DMS53 treated with DMSO at 0.1 percent for 48 hours (cell line): ENCODE measurements around the gene TDRD12.
"Not testable (repeated sequence)": the region's sequence is repeated elsewhere in the genome, so short reads cannot be mapped to it uniquely, and the experiment has no call there.

ENCODE experiments used
- DNase-seq: peaks from one replicate; lab custom pipeline; 2025; ENCODE audit not compliant: unreplicated experiment; lab: John Stamatoyannopoulos, UW

Gene TDRD12

DNA sequence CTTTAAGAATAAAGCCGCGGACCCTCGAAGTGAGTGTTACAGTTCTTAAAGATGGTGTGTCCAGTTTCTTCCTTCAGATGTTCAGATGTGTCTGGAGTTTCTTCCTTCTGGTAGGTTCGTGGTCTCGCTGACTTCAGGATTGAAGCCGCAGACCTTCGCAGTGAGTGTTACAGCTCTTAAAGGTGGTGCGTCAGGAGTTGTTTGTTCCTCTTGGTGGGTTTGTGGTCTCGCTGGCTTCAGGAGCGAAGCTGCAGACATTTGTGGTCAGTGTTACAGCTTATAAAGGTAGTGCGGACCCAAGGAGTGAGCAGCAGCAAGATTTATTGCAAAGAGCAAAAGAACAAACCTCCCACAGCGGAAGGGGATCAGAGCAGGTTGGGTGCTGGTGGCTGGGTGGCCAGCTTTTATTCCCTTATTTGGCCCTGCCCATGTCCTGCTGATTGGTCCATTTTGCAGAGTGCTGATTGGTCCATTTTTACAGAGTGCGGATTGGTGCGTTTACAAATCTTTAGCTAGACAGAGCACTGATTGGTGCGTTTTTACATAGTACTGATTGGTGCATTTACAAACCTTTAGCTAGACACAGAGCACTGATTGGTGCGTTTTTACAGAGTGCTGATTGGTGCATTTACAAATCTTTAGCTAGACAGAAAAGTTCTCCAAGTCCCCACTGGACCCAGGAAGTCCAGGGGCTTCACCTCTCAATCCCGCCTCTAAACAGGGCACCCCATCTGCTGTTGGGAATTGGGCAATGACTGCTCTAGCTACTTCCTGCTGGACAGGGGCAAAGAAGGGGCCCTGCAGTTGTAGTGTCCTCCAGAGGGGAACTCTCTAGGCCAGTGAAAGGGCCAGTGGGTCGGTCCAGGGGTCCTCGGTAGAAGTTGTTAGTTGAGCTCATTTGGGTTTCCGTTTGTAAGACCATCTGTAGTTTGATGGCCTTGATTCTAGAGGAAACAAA is 26.1 kb upstream of the TDRD12 start:
- not testable (repeated sequence) for DNase-seq

DNA sequence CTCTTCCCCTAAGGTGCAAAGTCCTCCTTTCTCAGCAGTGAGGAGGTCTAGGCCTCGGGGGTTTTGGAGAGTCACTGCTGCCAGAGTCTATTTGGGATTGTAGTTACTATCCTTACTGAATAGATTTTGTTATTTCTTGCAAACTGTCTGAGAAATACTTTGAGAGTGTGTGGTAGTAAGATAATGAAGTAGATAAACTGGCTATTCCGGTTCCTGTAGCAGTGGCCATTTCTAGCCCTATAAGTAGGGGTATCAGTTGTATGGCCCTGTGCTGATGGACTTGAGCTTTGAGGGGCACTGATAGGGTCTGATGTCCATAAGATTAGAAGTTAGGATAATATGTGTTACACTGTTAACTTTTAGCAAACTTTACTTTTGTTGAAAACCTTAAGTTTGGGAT is 25.3 kb upstream of the TDRD12 start:
- DNase-seq: peak; percentile 9

DNA sequence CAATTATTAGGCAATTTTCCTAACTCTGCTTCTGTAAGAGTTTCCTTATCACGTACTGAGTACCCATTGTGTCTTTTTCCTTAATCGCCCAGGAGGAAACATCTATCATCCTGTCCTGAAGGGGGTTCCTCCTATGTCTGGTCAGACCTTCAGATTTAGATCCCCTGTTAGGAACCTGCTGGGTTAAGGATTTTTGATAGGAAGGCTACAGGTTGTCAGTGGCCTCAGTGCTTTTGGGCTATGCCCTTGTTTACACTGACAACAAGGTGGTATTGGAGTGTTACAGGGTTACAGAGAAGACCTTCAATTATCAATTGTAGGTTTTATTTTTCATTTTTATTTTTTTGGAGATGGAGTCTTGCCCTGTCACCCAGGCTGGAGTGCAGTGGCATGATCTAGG is 24.7 kb upstream of the TDRD12 start:
- not testable (repeated sequence) for DNase-seq

DNA sequence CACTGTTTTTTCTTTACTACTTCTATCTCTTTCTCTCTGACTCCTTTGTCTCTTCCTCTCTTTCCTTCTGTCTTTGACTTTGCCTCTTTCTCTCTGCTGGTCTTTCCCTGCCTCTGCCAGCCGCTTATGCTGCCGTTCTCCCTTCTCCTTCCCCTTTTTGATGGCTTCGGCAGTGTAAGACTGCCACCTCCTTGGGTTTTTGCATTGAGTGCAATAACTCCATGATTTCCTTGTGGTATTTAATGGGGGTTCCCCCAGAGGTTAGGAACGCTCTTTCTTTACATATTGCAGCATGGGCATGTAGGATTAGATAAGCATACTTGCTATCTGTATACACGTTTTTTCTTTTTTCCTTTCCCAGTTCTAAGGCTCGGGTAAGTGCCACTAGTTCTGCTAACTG is 24.1 kb upstream of the TDRD12 start:
- DNase-seq: not testable (repeated sequence)

DNA sequence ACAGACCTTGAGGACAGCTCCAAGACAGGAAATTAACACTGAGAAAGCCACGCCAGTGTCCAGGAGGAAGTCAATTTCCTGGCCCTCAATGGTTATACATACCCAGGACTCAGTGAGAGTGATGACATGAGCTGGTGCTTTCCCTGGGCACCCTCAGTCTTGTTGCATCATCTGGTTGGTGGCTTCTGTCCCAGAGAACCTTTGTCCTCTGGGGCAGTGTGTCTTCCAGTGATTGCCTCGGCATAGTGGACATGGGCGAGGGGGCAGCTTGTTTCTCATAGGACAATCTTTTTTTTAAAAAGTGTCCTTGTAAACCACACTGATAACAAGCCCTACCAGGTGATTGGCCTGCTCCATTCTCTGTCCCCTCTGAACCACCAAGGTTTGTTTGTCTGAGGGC is 22.8 kb upstream of the TDRD12 start:
- DNase-seq: not testable (repeated sequence)

DNA sequence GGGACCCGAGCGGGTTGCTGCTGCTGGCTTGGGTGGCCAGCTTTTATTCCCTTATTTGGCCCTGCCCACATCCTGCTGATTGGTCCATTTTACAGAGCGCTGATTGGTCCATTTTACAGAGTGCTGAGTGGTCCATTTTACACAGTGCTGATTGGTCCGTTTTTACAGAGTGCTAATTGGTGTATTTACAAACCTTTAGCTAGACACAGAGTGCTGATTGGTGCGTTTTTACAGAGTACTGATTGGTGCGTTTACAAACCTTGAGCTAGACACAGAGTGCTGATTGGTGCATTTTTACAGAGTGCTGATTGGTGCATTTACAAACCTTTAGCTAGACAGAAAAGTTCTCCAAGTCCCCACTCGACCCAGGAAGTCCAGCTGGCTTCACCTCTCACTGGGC is 19.4 kb upstream of the TDRD12 start:
- DNase-seq: not testable (repeated sequence)

DNA sequence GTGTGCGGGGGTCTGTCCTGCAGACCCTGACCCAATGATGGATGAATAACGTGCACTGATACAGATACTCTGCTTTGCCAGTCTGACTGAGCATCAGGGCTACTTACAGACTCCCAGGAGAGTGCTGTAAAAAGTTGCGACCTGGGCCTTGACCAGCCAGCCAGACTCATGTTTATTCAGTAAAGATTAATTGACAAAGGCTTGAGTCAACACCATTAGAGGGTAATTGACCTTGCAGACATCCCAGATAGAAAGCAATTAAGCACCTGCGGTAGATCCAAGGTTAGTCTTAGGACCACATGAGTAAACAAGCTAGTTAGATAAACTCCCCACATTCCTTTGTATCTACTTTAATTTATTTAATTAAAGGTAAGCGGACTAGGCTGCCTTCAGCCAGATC is 17.6 kb upstream of the TDRD12 start:
- DNase-seq: no peak

DNA sequence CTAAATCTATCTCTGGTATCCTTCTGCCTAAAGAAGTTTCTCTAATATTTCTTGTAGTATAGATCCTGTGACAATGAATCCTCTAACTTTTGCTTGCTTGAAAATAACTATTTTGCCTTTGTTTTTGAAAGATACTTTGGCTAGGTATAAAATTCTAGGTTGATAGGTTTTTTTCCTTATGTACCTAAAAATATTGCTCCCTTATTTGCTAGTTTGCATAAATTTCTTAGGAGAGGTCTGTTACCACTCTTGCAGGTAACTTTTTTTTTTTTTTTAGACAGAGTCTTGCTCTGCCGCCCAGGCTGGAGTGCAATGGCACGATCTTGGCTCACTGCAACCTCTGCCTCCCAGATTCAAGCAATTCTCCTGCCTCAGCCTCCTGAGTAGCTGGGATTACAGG is 15.6 kb upstream of the TDRD12 start:
- DNase-seq: not testable (repeated sequence)

DNA sequence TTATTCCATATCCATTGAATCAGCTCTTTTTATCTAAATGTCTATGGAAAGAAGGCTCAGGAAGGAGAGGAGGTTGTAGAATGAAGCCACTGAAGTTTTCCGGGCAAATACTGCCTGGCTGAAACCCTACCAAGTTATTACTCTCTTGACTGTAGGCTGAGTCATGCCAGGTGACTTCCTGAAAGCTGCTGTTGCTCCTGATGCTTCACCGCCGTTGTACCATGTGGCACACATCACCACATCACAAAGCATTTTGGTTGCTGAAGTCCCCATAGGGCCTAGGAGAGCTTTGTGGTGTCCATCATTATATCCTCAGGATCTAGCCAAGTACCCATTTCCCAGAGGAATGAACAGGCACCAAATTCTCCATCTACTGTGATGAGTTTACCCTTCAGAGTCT is 11.1 kb upstream of the TDRD12 start:
- no peak for DNase-seq

DNA sequence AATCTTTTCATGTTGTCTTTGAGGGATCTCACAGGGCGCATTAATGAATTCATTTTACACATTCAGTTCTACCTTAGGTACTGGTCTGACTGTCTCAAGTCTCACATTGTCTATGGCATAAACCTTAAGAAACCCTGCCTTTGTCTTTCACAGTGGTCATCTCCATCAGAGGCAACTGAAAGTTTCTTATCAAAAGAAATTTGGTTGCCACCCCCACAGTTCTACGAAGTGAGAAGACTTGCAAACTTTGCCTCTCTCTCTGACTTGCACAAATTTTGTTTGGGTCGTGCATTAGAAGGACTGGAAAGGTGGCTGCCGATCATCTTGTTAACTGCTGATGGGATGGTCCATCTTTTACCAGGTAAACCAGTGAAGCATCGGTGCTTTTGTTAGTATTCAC is 10.5 kb upstream of the TDRD12 start:
- no peak for DNase-seq

DNA sequence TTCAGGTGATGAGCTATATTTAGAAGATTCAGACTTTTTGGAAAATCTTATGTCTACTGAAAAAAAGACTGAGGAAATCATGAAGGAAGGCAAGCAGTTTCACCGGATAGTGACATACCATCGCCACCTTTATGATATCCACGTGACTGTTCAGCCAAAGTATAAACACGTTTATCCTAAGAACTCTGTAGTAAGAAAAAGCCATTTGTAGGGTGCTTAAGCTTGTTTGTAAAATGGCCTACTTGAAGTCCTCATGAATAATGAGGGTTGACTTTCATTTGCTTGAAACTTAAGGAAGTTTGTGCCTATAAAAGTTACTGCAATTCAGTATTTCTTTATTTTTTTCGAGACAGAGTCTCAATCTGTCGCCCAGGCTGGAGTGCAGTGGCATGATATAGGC is 7.8 kb upstream of the TDRD12 start:
- DNase-seq: no peak

DNA sequence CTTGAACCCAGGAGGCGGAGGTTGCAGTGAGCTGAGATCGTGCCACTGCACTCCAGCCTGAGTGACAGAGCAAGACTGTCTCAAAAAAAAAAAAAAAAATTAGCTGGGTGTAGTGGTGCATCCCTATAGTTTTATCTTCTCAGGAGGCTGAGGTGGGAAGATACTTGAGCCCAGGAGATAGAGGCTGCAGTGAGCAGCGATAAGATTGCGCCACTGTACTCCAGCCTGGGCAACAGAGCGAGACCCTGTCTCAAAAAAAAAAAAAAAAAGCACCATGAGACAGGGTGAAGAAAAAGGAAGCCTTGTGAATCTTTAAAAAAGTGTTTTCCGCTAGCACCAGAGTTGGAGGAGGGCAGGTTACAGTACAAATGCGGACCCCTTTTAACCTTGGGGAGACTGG is 3.4 kb upstream of the TDRD12 start:
- DNase-seq: not testable (repeated sequence)

DNA sequence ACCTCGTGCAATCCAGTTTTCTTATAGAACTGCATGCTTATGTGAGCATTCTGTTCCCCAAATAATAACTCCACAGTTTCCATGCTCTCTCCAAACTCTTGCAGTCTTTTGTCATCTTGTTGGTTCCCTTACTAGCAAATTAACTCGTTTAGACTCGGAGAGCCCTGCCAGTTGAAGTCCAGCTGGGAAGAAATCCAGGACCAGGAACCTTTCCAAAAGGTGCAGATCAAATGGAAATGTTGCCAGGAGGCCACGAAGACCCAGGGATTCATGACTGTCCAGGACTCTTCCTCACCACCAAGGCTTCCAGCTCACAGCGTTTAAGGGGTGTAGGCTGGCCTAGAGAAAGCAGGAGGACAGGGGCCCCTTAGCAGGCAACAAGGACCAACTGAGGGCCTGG is 2.1 kb upstream of the TDRD12 start:
- no peak for DNase-seq

DNA sequence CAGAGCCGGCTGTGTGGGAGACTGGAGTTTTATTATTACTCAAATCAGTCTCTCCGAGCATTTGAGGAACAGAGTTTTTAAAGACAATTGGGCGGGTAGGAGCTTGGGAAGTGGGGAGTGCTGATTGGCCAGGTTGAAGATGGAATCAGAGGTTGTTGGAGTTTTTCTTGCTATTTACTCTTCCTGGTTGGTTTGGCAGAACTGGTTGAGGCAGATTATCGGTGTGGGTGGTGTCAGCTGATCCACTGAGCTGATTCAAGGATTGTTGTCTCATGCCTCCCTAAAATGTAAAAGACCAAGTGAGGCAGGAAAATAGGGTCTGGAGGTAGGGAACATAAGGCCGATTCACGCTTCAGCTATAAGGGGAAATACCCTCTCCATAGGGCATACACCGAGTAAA is 1.3 kb upstream of the TDRD12 start:
- no peak for DNase-seq

DNA sequence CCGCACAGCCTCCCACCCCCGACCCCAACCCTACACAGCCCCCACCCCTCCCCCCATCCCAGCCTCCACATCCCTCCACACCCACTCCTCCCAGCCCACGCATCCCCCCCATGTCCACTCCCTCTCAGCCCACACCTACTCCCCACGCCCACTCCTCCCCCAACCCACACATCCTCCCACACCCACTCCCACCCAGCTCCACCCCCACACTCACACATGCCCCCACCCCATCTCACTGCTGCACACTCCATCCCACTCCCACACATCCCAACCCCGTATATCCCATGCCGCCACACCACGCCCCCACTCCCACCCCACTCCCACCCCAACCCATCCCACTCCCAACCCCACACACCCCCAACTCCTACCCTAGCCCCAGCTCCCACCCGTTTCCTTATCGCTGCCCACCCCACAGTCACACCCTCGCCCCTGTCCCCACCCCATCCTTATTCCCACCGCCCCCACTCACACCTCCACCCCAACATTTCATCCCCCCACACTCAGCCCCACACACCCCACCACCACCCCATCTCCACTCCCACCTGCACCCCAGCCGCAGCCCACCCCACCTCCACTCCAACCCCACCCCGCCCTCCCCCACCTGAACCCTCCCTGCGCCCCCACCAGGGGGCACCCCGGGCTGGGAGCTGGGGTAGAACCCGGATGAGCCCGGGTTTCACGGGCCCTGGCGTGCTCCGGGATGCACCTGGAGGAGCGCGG is 809 bp downstream of the TDRD12 start:
- no peak for DNase-seq

DNA sequence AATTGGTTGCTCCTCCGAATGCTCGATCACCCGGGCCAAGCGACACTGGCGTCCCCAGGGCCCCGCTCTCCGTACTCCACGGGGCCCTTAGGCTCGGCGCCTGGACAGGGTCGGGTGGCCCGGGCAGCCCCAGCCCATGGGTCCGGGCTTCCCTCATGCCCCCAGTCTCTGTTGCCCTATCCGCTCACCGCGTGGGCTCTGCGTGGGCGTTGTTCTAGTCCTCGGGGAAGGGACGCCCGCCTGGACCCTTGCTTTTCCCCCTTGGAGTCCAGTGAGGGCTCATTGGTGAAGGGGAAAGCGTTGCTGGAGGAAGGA is 1.3 kb downstream of the TDRD12 start:
- DNase-seq: no peak

DNA sequence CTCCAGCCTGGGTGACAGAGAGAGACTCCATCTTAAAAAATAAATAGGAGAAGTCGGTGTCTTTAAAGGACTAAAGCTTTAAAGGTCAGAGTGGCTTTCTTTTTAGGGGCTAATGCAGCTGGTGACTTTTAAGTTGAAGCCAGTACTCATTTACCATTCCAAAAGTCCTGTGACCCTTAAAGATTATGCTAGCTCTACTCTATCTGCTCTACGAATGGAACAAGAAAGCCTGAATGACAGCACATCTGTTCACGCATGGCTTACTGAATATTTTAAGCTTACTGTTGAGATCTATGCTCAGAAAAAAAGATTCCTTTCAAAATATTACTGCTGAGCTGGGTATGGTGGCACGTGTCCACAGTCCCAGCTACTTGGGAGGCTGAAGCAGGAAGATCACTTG is 16.4 kb downstream of the TDRD12 start:
- no peak for DNase-seq

DNA sequence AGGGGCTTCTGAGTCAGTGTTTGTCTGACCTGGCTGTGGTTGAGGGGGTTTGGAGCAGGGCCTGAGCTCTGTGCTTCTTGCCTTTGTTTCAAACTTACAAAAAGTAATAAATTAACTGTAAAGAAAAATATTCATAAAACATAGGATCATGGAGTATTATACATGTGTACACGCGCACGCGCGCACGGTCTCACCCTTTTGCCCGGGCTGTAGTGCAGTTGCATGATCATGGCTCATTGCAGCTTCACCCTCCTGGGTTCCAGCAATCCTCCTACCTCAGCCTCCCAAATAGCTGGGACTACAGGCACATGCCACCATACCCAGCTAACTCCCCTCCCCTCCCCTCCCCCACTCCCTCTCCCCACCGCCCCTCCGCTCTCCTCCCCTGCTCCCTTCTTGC is 23.5 kb downstream of the TDRD12 start:
- DNase-seq: no peak

DNA sequence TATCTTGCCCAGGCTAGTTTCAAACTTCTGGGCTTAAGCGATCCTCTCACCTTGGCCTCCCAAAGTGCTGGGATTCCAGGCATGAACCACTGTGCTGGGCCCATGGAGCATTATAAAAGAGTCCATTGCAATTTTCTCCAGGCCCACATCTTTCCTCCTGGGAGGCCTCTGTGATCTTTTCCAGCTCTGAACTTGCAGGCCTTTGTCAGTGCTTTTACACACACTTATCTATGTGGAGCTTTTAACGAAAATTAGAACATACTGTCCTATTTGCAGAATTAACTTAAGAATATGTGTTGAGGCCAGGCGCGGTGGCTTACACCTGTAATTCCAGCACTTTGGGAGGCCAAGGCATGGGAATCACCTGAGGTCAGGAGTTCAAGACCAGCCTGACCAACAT is 23.9 kb downstream of the TDRD12 start:
- no peak for DNase-seq

DNA sequence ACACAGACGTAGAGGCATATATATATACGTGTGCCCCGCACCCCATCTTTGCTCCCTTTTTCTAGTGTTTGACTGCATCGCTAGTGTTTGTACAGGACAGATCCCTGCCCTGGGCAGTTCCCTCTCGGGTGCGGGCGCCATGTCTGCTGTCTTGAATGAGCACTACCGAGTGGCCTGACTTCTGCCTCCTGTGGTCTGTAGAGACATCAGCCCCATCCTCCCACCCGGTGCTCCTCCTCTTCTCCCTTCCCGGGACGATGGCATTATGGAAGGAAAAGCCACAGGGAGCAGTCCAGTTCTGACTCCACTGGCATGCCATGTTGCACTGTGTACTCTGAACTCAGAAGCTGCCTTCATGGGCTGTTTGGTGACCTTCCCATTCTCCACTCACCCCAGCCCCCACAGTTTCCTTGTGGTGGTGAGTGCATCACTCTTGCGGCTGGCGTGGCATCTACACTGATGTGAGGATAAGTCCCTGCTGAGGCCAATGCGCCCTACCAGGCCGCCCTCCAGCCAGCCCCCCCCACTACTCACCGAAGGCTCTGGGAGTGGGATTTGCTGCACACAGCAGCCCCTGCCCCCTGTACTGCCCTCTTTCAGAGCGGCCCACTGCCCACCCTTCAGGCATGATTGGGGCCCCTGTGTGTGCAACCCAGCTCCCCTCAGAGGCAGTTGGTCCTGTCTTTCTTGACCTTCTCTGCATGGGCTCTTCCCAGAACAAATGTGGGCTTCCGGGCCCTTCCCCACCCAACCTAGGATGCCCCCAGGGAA is 25.2 kb downstream of the TDRD12 start:
- no peak for DNase-seq

DNA sequence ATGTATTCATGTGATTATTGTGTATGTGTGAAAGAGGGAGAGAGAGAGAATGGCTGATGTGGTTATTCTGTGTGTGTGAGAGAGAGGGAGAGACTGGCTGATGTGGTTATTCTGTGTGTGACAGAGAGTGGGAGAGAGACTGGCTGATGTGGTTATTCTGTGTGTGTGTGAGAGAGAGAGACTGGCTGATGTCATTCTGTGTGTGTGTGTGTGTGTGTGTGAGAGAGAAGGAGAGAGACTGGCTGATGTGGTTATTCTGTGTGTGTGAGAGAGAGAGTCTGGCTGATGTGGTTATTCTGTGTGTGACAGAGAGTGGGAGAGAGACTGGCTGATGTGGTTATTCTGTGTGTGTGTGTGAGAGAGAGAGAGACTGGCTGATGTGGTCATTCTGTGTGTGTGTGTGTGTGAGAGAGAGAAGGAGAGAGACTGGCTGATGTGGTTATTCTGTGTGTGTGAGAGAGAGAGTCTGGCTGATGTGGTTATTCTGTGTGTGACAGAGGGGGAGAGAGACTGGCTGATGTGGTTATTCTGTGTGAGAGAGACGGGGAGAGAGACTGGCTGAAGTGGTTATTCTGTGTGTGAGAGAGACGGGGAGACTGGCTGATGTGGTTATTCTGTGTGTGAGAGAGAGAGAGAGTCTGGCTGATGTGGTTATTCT is 26.2 kb downstream of the TDRD12 start:
- DNase-seq: not testable (repeated sequence)
